B cell (primary cell): Measurements from ENCODE around the gene TTYH3.

Source experiments
- CTCF ChIP-seq: fragments of 200-600 bp; IDR thresholded peaks from one replicate; pipeline ENCODE4 v1.8.0; 2022; ENCODE audit warnings: antibody characterized with exemption, mild to moderate bottlenecking
- EZH2 ChIP-seq: IDR thresholded peaks from 2 replicates; pipeline ENCODE4 v1.6.1; 2012; ENCODE audit warnings: borderline replicate concordance, low read depth, mild to moderate bottlenecking, moderate library complexity, low read length; ENCODE audit not compliant: insufficient read depth, poor library complexity, severe bottlenecking

- TF ChIP-seq CTCF, result no peak
- peak; percentile 62 for TF ChIP-seq EZH2
Observed at GRCh38 chr7:2688409-2689342, 56.9 kb downstream of the TTYH3 start.
